GM12801 (cell line): ENCODE measurements around the gene ADGRA3.

Source experiments
- CTCF ChIP-seq: IDR thresholded peaks from one replicate; pipeline ENCODE4 v1.5.1; 2011; ENCODE audit warnings: control low read depth; ENCODE audit not compliant: insufficient read length; ENCODE audit errors: extremely low read depth

Gene ADGRA3

GRCh38 chr4:22457348-22457747, 58.5 kb downstream of the ADGRA3 start:
- TF ChIP-seq CTCF = no peak

DNA sequence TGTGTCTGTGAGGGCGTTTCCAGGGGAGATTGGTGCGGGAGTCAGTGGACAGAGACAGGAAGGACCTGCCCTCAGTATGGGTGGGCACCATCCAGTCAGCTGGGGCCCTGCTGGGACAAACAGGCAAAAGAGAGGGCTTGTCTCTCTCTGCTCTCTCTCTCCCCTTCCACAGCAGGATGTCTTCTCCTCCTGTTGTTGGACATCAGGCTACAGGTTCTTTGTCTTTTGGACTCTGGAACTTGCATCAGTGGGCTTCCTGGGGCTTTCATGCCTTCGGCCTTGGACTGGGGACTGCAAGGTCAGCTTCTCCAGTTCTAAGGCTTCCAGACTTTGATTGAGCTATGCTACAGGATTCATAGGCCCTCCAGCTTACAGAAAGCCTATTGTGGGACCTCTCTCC, 59.6 kb downstream of the ADGRA3 start:
- no peak for TF ChIP-seq CTCF

- no peak for TF ChIP-seq CTCF
Measured at GRCh38 chr4:22454955-22455354, 60.9 kb downstream of the ADGRA3 start.

GRCh38 chr4:22454216-22454838, 61.5 kb downstream of the ADGRA3 start:
- TF ChIP-seq CTCF = no peak

DNA sequence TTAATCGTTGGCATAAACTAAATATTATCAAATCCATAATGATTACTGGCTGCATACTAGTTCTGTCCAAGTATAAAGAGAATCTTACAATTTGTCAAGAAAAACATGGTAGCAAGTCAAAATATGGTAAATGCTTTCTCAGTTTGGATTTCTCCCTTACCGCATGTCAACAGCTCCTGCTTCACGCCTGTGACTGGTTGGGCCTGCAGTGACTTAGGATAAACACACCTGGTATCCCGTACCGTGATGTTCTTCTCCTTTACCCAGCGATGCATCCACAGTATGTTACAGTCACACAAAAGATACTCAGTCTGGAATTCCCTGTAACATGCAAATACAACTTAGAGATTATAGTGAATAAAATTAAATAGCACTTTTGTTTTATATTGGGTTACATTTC, 71.1 kb downstream of the ADGRA3 start:
- TF ChIP-seq CTCF = no peak

GRCh38 chr4:22442956-22443355, 72.9 kb downstream of the ADGRA3 start:
- TF ChIP-seq CTCF = no peak

DNA sequence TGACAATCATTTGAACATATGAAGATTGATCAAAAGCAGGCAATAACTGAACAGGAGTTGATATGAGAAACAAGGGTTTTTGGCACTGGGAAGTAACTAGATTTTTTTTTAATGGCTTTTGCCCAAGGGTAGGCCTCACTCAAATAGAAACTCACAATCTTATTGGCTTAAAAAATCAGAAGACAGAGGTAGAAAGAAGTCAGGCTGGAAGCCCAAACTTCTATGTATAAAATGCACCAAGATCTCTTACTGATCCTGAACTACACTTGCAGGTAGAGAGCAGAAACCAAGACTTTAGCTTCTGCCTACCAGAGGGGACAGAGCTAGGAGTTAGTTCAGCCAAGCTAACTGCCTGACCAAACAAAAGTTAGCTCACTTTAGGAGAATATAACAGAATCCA, 74.9 kb downstream of the ADGRA3 start:
- no peak for TF ChIP-seq CTCF

DNA sequence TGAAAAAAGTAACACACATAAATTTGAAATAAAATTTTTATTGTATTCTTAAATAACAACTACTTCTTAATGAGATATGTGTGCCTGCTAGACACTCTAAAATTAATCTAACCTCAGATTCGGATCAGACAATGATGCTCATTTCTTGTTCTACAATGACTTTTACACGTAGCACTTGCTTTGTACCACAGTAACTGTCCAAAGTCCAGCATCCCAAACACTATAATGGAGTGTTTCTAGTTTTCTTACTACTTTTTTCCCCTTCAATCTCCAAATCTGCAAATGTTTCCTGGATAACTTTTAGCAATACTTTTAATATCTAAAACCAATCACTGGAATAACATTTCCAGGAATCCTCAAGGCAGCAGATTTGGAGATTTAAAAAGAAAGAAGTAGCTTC, 75.9 kb downstream of the ADGRA3 start:
- TF ChIP-seq CTCF = no peak
